Upper lobe of right lung (tissue), 1 donor: Measurements from ENCODE around the gene HDAC4. TPM values are rescaled to one million over a fixed set of nuclear protein-coding genes. Genes with fewer than 3 reads are reported as not detected.

Experiments
- ATAC-seq: fragments of 200-7000 bp; cut with Tn5 transposase; one replicate; pipeline ENCODE4 v1.9.1; 2020; ENCODE audit warnings: mild to moderate bottlenecking, moderate library complexity
- DNase-seq: peaks from one replicate; pipeline ENCODE4 v3.0.0-alpha.2; 2020
- H3K27ac ChIP-seq: fragments of 200-600 bp; one replicate; pipeline ENCODE4 v1.8.0; 2022
- H3K27me3 ChIP-seq: fragments of 200-600 bp; one replicate; pipeline ENCODE4 v1.8.0; 2022; ENCODE audit warnings: mild to moderate bottlenecking
- H3K36me3 ChIP-seq: fragments of 200-600 bp; one replicate; pipeline ENCODE4 v1.8.0; 2022
- H3K4me1 ChIP-seq: fragments of 200-600 bp; one replicate; pipeline ENCODE4 v1.8.0; 2022
- H3K4me3 ChIP-seq: fragments of 200-600 bp; one replicate; pipeline ENCODE4 v1.8.0; 2022; ENCODE audit warnings: mild to moderate bottlenecking
- H3K9me3 ChIP-seq: fragments of 200-600 bp; one replicate; pipeline ENCODE4 v1.8.0; 2022
- CTCF ChIP-seq: fragments of 200-600 bp; IDR thresholded peaks from one replicate; pipeline ENCODE4 v1.8.0; 2022; ENCODE audit warnings: antibody characterized with exemption
- intact Hi-C: fragments of 100-400 bp; cut with DNase I; formaldehyde crosslinking; loops from one replicate; pipeline ENCODE4 v1.11.0; 2022
- total RNA-seq: library from RNA; stranded (reverse); fragmentation: NEBNext Ultra II Directional; extraction: Animal tissue kit (Norgen Biotek cat#: 25700); gene quantifications from one replicate; pipeline ENCODE4 v1.2.1, GENCODE V29; 2021
- donor health status: DM: no; HTN: yes; CAD: no; lungs with severe emphysema.

HDAC4 gene
- total RNA-seq, 1 donor from 2014 or later = 44.1 TPM

- intact Hi-C loops = no loop called here
Measured at GRCh38 chr2:239394978-239395377, 5.8 kb downstream of the HDAC4 start.

GRCh38 chr2:239394346-239394945, 6.4 kb downstream of the HDAC4 start:
- intact Hi-C loops = no loop called here
- H3K4me3 ChIP-seq = no peak overlapping the region
- no peaks in the 10 kb centered on the region for H3K27me3 ChIP-seq
- ATAC-seq (no peak), DNase-seq (peak; percentile 39)
- H3K27ac ChIP-seq = no peak overlapping the region
- peaks cover 21% of the 10 kb centered on the region for H3K4me1 ChIP-seq
- no peak for TF ChIP-seq CTCF
- H3K9me3 ChIP-seq = no peaks in the 10 kb centered on the region
- no peaks in the 10 kb centered on the region for H3K36me3 ChIP-seq

More at GRCh38 chr2:239394978-239395377, 5.8 kb downstream of the HDAC4 start:
- Histone ChIP-seq H3K36me3 (no peaks in the 10 kb centered on the region), H3K4me1 (peaks cover 23% of the 10 kb centered on the region), H3K27me3 (no peaks in the 10 kb centered on the region), H3K4me3 (no peak overlapping the region), H3K27ac (no peak overlapping the region), H3K9me3 (no peaks in the 10 kb centered on the region)
- DNase-seq (no peak), ATAC-seq (no peak)
- TF ChIP-seq CTCF = no peak

- Histone ChIP-seq H3K9me3 (no peaks in the 10 kb centered on the region), H3K27me3 (no peaks in the 10 kb centered on the region), H3K36me3 (no peaks in the 10 kb centered on the region), H3K4me3 (no peak overlapping the region), H3K27ac (no peak overlapping the region), H3K4me1 (peaks cover 16% of the 10 kb centered on the region)
- no peak for TF ChIP-seq CTCF
- intact Hi-C loops = no loop called here
- no peak for DNase-seq
- ATAC-seq = no peak
Measured at GRCh38 chr2:239393941-239394340, 6.9 kb downstream of the HDAC4 start.

DNA sequence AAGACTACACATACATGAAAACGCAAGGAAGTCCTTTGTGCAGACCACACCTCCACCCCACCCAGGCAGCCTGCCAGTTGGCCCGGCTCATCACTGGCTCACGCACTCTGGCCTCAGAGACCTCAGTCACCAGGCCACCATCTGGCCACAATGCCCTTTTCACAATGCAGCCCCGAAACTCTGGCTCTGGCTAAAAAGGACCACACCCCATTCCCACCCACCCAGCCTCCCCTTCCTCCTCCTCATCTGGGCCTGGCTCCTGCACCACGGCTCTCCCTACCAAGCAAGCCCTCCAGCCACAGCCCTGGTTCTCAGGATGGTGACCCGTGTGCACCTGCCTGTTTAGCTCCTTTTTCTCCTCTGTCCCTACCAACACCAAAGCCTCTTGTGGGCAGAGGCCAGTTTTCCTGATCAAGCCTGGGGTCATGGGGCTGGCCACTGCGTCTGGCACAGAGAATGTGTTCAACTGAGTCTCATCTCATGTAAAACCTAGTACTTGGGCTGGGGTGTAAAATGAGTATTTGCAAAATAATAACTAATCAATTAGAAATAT, 7.4 kb downstream of the HDAC4 start:
- DNase-seq (peak; percentile 64), ATAC-seq (no peak)
- H3K9me3 ChIP-seq = no peaks in the 10 kb centered on the region
- intact Hi-C loops = no loop called here
- TF ChIP-seq CTCF = no peak
- no peaks in the 10 kb centered on the region for H3K27me3 ChIP-seq
- no peak overlapping the region for H3K4me3 ChIP-seq
- H3K4me1 ChIP-seq = peaks cover 13% of the 10 kb centered on the region
- no peak overlapping the region for H3K27ac ChIP-seq
- no peaks in the 10 kb centered on the region for H3K36me3 ChIP-seq

- ATAC-seq (no peak), DNase-seq (peak; percentile 58)
- intact Hi-C loops = no loop called here
- Histone ChIP-seq H3K4me3 (no peak overlapping the region), H3K36me3 (no peaks in the 10 kb centered on the region), H3K27ac (no peak overlapping the region), H3K4me1 (peaks cover 13% of the 10 kb centered on the region), H3K27me3 (no peaks in the 10 kb centered on the region), H3K9me3 (no peaks in the 10 kb centered on the region)
- no peak for TF ChIP-seq CTCF
Measured at GRCh38 chr2:239392688-239393387, 8.0 kb downstream of the HDAC4 start.
